ENCODE results near the gene POF1B.
A peak's percentile ranks its signal among the peaks of the same experiment; 100 is the strongest.
"Not testable (repeated sequence)": the region's sequence is repeated elsewhere in the genome, so short reads cannot be mapped to it uniquely, and the experiment has no call there.

The POF1B gene

GRCh38 chrX:85327060-85327333 is 52.5 kb downstream of the POF1B start:
- Histone ChIP-seq H3K4me3 (ENCODE audit: low read depth, low read length) (no peak overlapping the region), H3K9me3 (ENCODE audit: severe bottlenecking) (no peaks in the 10 kb centered on the region), H3K36me3 (no peaks in the 10 kb centered on the region), H3K27ac (no peak overlapping the region), H3K27me3 (ENCODE audit: insufficient read depth, low read depth, severe bottlenecking) (peaks cover 30% of the 10 kb centered on the region)
- no peak for DNase-seq
- no peak for TF ChIP-seq CTCF (IDR thresholded peaks at IDR 0.05; ENCODE audit: low read depth, low read length)

GRCh38 chrX:85326234-85327059 is 53.0 kb downstream of the POF1B start:
- TF ChIP-seq CTCF (IDR thresholded peaks at IDR 0.05; ENCODE audit: low read depth, low read length) = no peak
- H3K27me3 ChIP-seq (ENCODE audit: insufficient read depth, low read depth, severe bottlenecking) = peaks cover 25% of the 10 kb centered on the region
- H3K36me3 ChIP-seq = no peaks in the 10 kb centered on the region
- no peak overlapping the region for H3K4me3 ChIP-seq (ENCODE audit: low read depth, low read length)
- no peak for DNase-seq
- H3K9me3 ChIP-seq (ENCODE audit: severe bottlenecking) = no peaks in the 10 kb centered on the region
- no peak overlapping the region for H3K27ac ChIP-seq

- not testable (repeated sequence) for H3K27me3 ChIP-seq (ENCODE audit: insufficient read depth, low read depth, severe bottlenecking); H3K9me3 ChIP-seq (ENCODE audit: severe bottlenecking); DNase-seq; H3K36me3 ChIP-seq; H3K4me3 ChIP-seq (ENCODE audit: low read depth, low read length); H3K27ac ChIP-seq
Measured at GRCh38 chrX:85311348-85311747, 68.1 kb downstream of the POF1B start.

- TF ChIP-seq CTCF (IDR thresholded peaks at IDR 0.05; ENCODE audit: low read depth, low read length) = 0 out of 2 replicates have a peak, but pooled peaks have one; percentile 19
- H3K4me3 ChIP-seq (ENCODE audit: low read depth, low read length) = no peak overlapping the region
- no peak overlapping the region for H3K27ac ChIP-seq
- H3K36me3 ChIP-seq = no peaks in the 10 kb centered on the region
- peaks cover 4% of the 10 kb centered on the region for H3K27me3 ChIP-seq (ENCODE audit: insufficient read depth, low read depth, severe bottlenecking)
- no peaks in the 10 kb centered on the region for H3K9me3 ChIP-seq (ENCODE audit: severe bottlenecking)
- DNase-seq = no peak
Measured at GRCh38 chrX:85309717-85310116, 69.7 kb downstream of the POF1B start.

GRCh38 chrX:85303544-85303943 is 75.9 kb downstream of the POF1B start:
- Histone ChIP-seq H3K27me3 (ENCODE audit: insufficient read depth, low read depth, severe bottlenecking) (no peaks in the 10 kb centered on the region), H3K27ac (no peak overlapping the region), H3K9me3 (ENCODE audit: severe bottlenecking) (no peaks in the 10 kb centered on the region), H3K36me3 (no peaks in the 10 kb centered on the region), H3K4me3 (ENCODE audit: low read depth, low read length) (no peak overlapping the region)
- DNase-seq = no peak
- TF ChIP-seq CTCF (IDR thresholded peaks at IDR 0.05; ENCODE audit: low read depth, low read length) = no peak

- no peak for TF ChIP-seq CTCF (IDR thresholded peaks at IDR 0.05; ENCODE audit: low read depth, low read length)
- Histone ChIP-seq H3K36me3 (no peaks in the 10 kb centered on the region), H3K4me3 (ENCODE audit: low read depth, low read length) (no peak overlapping the region), H3K27ac (no peak overlapping the region), H3K9me3 (ENCODE audit: severe bottlenecking) (no peaks in the 10 kb centered on the region), H3K27me3 (ENCODE audit: insufficient read depth, low read depth, severe bottlenecking) (no peaks in the 10 kb centered on the region)
- DNase-seq = no peak
Measured at GRCh38 chrX:85288992-85289723, 90.3 kb downstream of the POF1B start.

GRCh38 chrX:85285286-85285685 is 94.2 kb downstream of the POF1B start:
- H3K4me3 ChIP-seq (ENCODE audit: low read depth, low read length); DNase-seq; H3K9me3 ChIP-seq (ENCODE audit: severe bottlenecking); H3K36me3 ChIP-seq; H3K27me3 ChIP-seq (ENCODE audit: insufficient read depth, low read depth, severe bottlenecking); H3K27ac ChIP-seq: not testable (repeated sequence)
